Karpas-422 (cell line): ENCODE measurements around the gene MCM5. TPM values are rescaled to one million over a fixed set of nuclear protein-coding genes. Genes with fewer than 3 reads are reported as not detected.

ENCODE experiments used
- DNase-seq: peaks from one replicate; pipeline ENCODE4 v3.0.0-alpha.2; 2015
- H2AFZ ChIP-seq: fragments of 200-600 bp; sonication (generic); 2 replicates; pipeline ENCODE4 v1.6.1; 2014; ENCODE audit warnings: antibody characterized with exemption, low read length, mixed read lengths
- H3K27ac ChIP-seq: fragments of 200-600 bp; sonication (generic); 2 replicates; pipeline ENCODE4 v1.5.1; 2014; ENCODE audit warnings: mild to moderate bottlenecking, low read length, moderate library complexity
- H3K27me3 ChIP-seq: fragments of 200-600 bp; sonication (generic); 2 replicates; pipeline ENCODE4 v1.6.1; 2014; ENCODE audit warnings: low read length, mixed read lengths
- H3K36me3 ChIP-seq: fragments of 200-600 bp; sonication (generic); 2 replicates; pipeline ENCODE4 v1.6.1; 2014; ENCODE audit warnings: low read length, mixed read lengths; ENCODE audit not compliant: insufficient read depth
- H3K4me1 ChIP-seq: fragments of 200-600 bp; sonication (generic); 2 replicates; pipeline ENCODE4 v1.6.1; 2014; ENCODE audit warnings: mild to moderate bottlenecking, low read length, mixed read lengths
- H3K4me2 ChIP-seq: fragments of 200-600 bp; sonication (generic); 2 replicates; pipeline ENCODE4 v1.6.1; 2014; ENCODE audit warnings: low read length, low read depth, mild to moderate bottlenecking; ENCODE audit not compliant: poor library complexity, severe bottlenecking
- H3K4me3 ChIP-seq: fragments of 200-600 bp; sonication (generic); 2 replicates; pipeline ENCODE4 v1.5.1; 2014; ENCODE audit warnings: mild to moderate bottlenecking, antibody characterized with exemption, low read length, mixed read lengths
- H3K79me2 ChIP-seq: fragments of 200-600 bp; sonication (generic); 2 replicates; pipeline ENCODE4 v1.6.1; 2014; ENCODE audit warnings: mild to moderate bottlenecking, low read length, mixed read lengths
- H3K9ac ChIP-seq: fragments of 200-600 bp; sonication (generic); 2 replicates; pipeline ENCODE4 v1.6.0; 2014; ENCODE audit warnings: low read length
- H3K9me2 ChIP-seq: fragments of 200-600 bp; sonication (generic), shearing (Covaris generic); replicated peaks from 2 replicates; pipeline ENCODE4 v1.6.0; 2014; ENCODE audit warnings: mild to moderate bottlenecking, low read length, moderate library complexity; ENCODE audit not compliant: insufficient read depth
- H3K9me3 ChIP-seq: fragments of 300-700, 200-600 bp; sonication (generic); 2 replicates; pipeline ENCODE4 v1.6.1; 2014; ENCODE audit warnings: low read length, mixed read lengths
- H4K20me1 ChIP-seq: fragments of 200-600 bp; sonication (generic); 2 replicates; pipeline ENCODE4 v1.6.1; 2014; ENCODE audit warnings: mild to moderate bottlenecking, antibody characterized with exemption, low read length, low read depth; ENCODE audit not compliant: insufficient read depth
- total RNA-seq: library from RNA; depleted of rRNA; stranded (reverse); fragments of >200 nt; shearing (Covaris generic); gene quantifications from 2 replicates; pipeline ENCODE4 v1.2.3, GENCODE V29; 2014; ENCODE audit warnings: low replicate concordance

Gene MCM5
- total RNA-seq, 1 experiment from 2014 or later, result 83.7 TPM

GRCh38 chr22:35450824-35451569, 51.1 kb downstream of the MCM5 start:
- H3K9me3 ChIP-seq, result no peaks in the 10 kb centered on the region
- no peak for DNase-seq

GRCh38 chr22:35451592-35451991, 51.7 kb downstream of the MCM5 start:
- H2AFZ ChIP-seq, result no peak overlapping the region
- H3K4me1 ChIP-seq, result no peaks in the 10 kb centered on the region
- no peak overlapping the region for H3K9ac ChIP-seq
- no peaks in the 10 kb centered on the region for H3K9me3 ChIP-seq
- H3K27me3 ChIP-seq, result no peaks in the 10 kb centered on the region
- no peaks in the 10 kb centered on the region for H3K79me2 ChIP-seq
- no peaks in the 10 kb centered on the region for H3K36me3 ChIP-seq
- no peak for DNase-seq
- no peak overlapping the region for H3K4me2 ChIP-seq
- H3K27ac ChIP-seq, result no peak overlapping the region
- no peak overlapping the region for H3K4me3 ChIP-seq
- no peaks in the 10 kb centered on the region for H3K9me2 ChIP-seq
- H4K20me1 ChIP-seq, result no peaks in the 10 kb centered on the region

More at GRCh38 chr22:35450824-35451569, 51.1 kb downstream of the MCM5 start:
- Histone ChIP-seq H2AFZ (no peak overlapping the region), H3K27me3 (no peaks in the 10 kb centered on the region), H3K4me3 (no peak overlapping the region), H3K4me1 (no peaks in the 10 kb centered on the region), H3K79me2 (no peaks in the 10 kb centered on the region), H4K20me1 (no peaks in the 10 kb centered on the region), H3K36me3 (no peaks in the 10 kb centered on the region), H3K27ac (no peak overlapping the region), H3K9me2 (no peaks in the 10 kb centered on the region), H3K4me2 (no peak overlapping the region), H3K9ac (no peak overlapping the region)

- no peak for DNase-seq
- Histone ChIP-seq H3K9me3 (no peaks in the 10 kb centered on the region), H3K27ac (no peak overlapping the region), H3K79me2 (no peaks in the 10 kb centered on the region), H3K27me3 (no peaks in the 10 kb centered on the region), H3K4me3 (no peak overlapping the region), H3K36me3 (no peaks in the 10 kb centered on the region), H3K4me1 (no peaks in the 10 kb centered on the region), H3K9me2 (no peaks in the 10 kb centered on the region), H3K9ac (no peak overlapping the region), H3K4me2 (no peak overlapping the region), H2AFZ (no peak overlapping the region), H4K20me1 (no peaks in the 10 kb centered on the region)
Observed at GRCh38 chr22:35452351-35452781, 52.4 kb downstream of the MCM5 start.

GRCh38 chr22:35452810-35453743, 53.1 kb downstream of the MCM5 start:
- Histone ChIP-seq H3K4me1 (no peaks in the 10 kb centered on the region), H3K79me2 (no peaks in the 10 kb centered on the region), H3K4me3 (no peak overlapping the region), H3K4me2 (no peak overlapping the region), H3K9ac (no peak overlapping the region), H3K36me3 (no peaks in the 10 kb centered on the region), H3K27ac (no peak overlapping the region), H3K27me3 (no peaks in the 10 kb centered on the region), H3K9me3 (no peaks in the 10 kb centered on the region), H2AFZ (no peak overlapping the region), H4K20me1 (no peaks in the 10 kb centered on the region), H3K9me2 (no peaks in the 10 kb centered on the region)
- no peak for DNase-seq

GRCh38 chr22:35454416-35455054, 54.6 kb downstream of the MCM5 start:
- Histone ChIP-seq H3K79me2 (no peaks in the 10 kb centered on the region), H3K27me3 (no peaks in the 10 kb centered on the region), H3K27ac (no peak overlapping the region), H3K9ac (no peak overlapping the region), H2AFZ (no peak overlapping the region), H3K4me1 (no peaks in the 10 kb centered on the region), H3K4me3 (no peak overlapping the region), H3K4me2 (no peak overlapping the region), H4K20me1 (no peaks in the 10 kb centered on the region), H3K9me3 (no peaks in the 10 kb centered on the region), H3K9me2 (no peaks in the 10 kb centered on the region), H3K36me3 (no peaks in the 10 kb centered on the region)
- DNase-seq, result no peak

- H3K9me3 ChIP-seq, result no peaks in the 10 kb centered on the region
- DNase-seq, result no peak
Observed at GRCh38 chr22:35455529-35455928, 55.6 kb downstream of the MCM5 start.

GRCh38 chr22:35456757-35457156, 56.8 kb downstream of the MCM5 start:
- DNase-seq, result no peak
- Histone ChIP-seq H3K27me3 (no peaks in the 10 kb centered on the region), H3K9me3 (no peaks in the 10 kb centered on the region), H3K9ac (no peak overlapping the region), H3K4me3 (no peak overlapping the region), H3K9me2 (no peaks in the 10 kb centered on the region), H4K20me1 (no peaks in the 10 kb centered on the region), H3K4me2 (no peak overlapping the region), H3K36me3 (no peaks in the 10 kb centered on the region), H3K79me2 (no peaks in the 10 kb centered on the region), H3K27ac (no peak overlapping the region), H2AFZ (no peak overlapping the region), H3K4me1 (no peaks in the 10 kb centered on the region)

More at GRCh38 chr22:35455529-35455928, 55.6 kb downstream of the MCM5 start:
- Histone ChIP-seq H3K9me2 (no peaks in the 10 kb centered on the region), H3K27me3 (no peaks in the 10 kb centered on the region), H3K9ac (no peak overlapping the region), H3K4me2 (no peak overlapping the region), H3K36me3 (no peaks in the 10 kb centered on the region), H3K27ac (no peak overlapping the region), H3K4me1 (no peaks in the 10 kb centered on the region), H3K4me3 (no peak overlapping the region), H4K20me1 (no peaks in the 10 kb centered on the region), H2AFZ (no peak overlapping the region), H3K79me2 (no peaks in the 10 kb centered on the region)
